Prostate gland (tissue), 2 donors: Measurements from ENCODE around the gene SCN3A.

Experiments used
- POLR2A ChIP-seq: fragments of 450-650 bp; IDR thresholded peaks from one replicate; pipeline ENCODE4 v1.6.1; 2016; ENCODE audit warnings: antibody characterized with exemption, mild to moderate bottlenecking
- TF ChIP-seq, protein P1 (sequence below), 4 experiments: fragments of 200-600 bp in 2 of 4; fragments of 450-650 bp in 2 of 4; sonication (generic) in 2 of 4; IDR thresholded peaks; 1 replicate in 3 of 4; 2 replicates in 1 of 4; pipeline ENCODE4 v1.5.1; 2016 to 2019; ENCODE audit warnings: antibody characterized with exemption in 4 of 4, mild to moderate bottlenecking in 2 of 4, moderate library complexity in 2 of 4

DNA sequence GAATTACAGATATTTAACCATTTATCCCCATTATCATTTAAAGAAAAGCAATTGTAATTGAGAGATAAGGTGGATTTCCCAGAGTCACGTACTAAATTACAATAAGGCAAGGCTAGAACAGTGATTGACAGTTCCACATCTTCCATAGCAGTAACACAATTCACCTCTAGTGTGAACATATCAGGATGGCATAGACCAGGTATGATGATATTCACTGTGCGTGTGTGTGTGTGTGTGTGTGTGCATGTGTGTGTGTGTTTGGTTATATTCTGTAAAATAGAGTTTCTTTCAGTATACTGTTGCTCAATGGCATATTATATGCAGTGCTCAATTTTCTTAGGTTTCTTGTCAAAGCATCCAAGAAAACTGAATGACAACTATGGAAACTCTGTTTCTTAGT, 37.1 kb upstream of the SCN3A start:
- no peak for TF ChIP-seq POLR2A
- TF ChIP-seq, protein P1, sequence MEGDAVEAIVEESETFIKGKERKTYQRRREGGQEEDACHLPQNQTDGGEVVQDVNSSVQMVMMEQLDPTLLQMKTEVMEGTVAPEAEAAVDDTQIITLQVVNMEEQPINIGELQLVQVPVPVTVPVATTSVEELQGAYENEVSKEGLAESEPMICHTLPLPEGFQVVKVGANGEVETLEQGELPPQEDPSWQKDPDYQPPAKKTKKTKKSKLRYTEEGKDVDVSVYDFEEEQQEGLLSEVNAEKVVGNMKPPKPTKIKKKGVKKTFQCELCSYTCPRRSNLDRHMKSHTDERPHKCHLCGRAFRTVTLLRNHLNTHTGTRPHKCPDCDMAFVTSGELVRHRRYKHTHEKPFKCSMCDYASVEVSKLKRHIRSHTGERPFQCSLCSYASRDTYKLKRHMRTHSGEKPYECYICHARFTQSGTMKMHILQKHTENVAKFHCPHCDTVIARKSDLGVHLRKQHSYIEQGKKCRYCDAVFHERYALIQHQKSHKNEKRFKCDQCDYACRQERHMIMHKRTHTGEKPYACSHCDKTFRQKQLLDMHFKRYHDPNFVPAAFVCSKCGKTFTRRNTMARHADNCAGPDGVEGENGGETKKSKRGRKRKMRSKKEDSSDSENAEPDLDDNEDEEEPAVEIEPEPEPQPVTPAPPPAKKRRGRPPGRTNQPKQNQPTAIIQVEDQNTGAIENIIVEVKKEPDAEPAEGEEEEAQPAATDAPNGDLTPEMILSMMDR (IDR thresholded peaks at IDR 0.05), result no peak
